Kidney (tissue), 14 donors: ENCODE results near the gene TXLNG. TPM values are rescaled to one million over a fixed set of nuclear protein-coding genes. Genes with fewer than 3 reads are reported as not detected.
A peak's percentile ranks its signal among the peaks of the same experiment; 100 is the strongest.
"Not testable (repeated sequence)": the region's sequence is repeated elsewhere in the genome, so short reads cannot be mapped to it uniquely, and the experiment has no call there.

Experiments used
- DNase-seq, 5 donors: peaks; one replicate each; pipeline ENCODE4 v3.0.0-alpha.2; 2013 to 2020
- FAIRE-seq: peaks from 2 replicates; lab custom pipeline; 2012; peaks lifted over from hg19 to GRCh38; lab: Jason Lieb, UNC
- H3K27ac ChIP-seq, 2 donors: one replicate each; pipeline ENCODE4 v1.7.0; 2013; ENCODE audit warnings: low read depth in 2 of 2, low read length in 2 of 2, inconsistent platforms in 1 of 2
- H3K27me3 ChIP-seq: one replicate; pipeline ENCODE4 v1.7.1; 2013; ENCODE audit warnings: low read length, inconsistent platforms; ENCODE audit not compliant: control insufficient read depth, insufficient read depth
- H3K36me3 ChIP-seq, 3 donors: one replicate each; pipeline versions ENCODE4 v1.7.0 to v1.7.1; 2013; ENCODE audit warnings: low read length in 3 of 3, control low read depth in 1 of 3, inconsistent platforms in 1 of 3; ENCODE audit not compliant: insufficient read depth in 3 of 3, control insufficient read depth in 2 of 3
- H3K4me1 ChIP-seq, 3 donors: one replicate each; pipeline versions ENCODE4 v1.7.0 to v1.7.1; 2013; ENCODE audit warnings: low read length in 3 of 3, inconsistent platforms in 1 of 3, low read depth in 1 of 3; ENCODE audit not compliant: control insufficient read depth in 2 of 3, insufficient read depth in 2 of 3
- H3K4me3 ChIP-seq, 3 donors: one replicate each; pipeline versions ENCODE4 v1.7.0 to v1.8.1; 2013; ENCODE audit warnings: low read length in 3 of 3, control low read depth in 1 of 3, inconsistent platforms in 1 of 3
- H3K9ac ChIP-seq, 3 donors: one replicate each; pipeline versions ENCODE4 v1.7.0 to v1.7.1; 2013; ENCODE audit warnings: low read length in 3 of 3, control low read depth in 1 of 3, inconsistent platforms in 1 of 3
- H3K9me3 ChIP-seq, 3 donors: one replicate each; pipeline versions ENCODE4 v1.7.0 to v1.7.1; 2013; ENCODE audit warnings: low read length in 3 of 3, control low read depth in 1 of 3, inconsistent platforms in 1 of 3; ENCODE audit not compliant: control insufficient read depth in 2 of 3, insufficient read depth in 1 of 3
- CTCF ChIP-seq: IDR thresholded peaks from 3 replicates; pipeline ENCODE4 v1.5.1; 2012; ENCODE audit warnings: mild to moderate bottlenecking, moderate library complexity, borderline replicate concordance; ENCODE audit not compliant: insufficient read depth; ENCODE audit errors: extremely low read depth
- intact Hi-C: fragments of 100-400 bp; cut with DNase I; formaldehyde crosslinking; loops from one replicate; pipeline ENCODE4 v1.11.1; 2022
- polyA plus RNA-seq: library from polyadenylated mRNA; stranded (reverse); fragments of 350-450 nt; fragmentation: Illumina TruSeq; extraction: RNeasy Lipid Tissue Mini Kit (QIAGEN cat#74804); gene quantifications from one replicate; pipeline ENCODE4 v1.2.3, GENCODE V29; 2014; ENCODE audit warnings: low read depth, low replicate concordance; ENCODE audit not compliant: insufficient read depth
- total RNA-seq: library from RNA; stranded (reverse); fragmentation: NEBNext Ultra II Directional; extraction: Animal tissue kit (Norgen Biotek cat#: 25700); gene quantifications from one replicate; pipeline ENCODE4 v1.2.1, GENCODE V29; 2021
- donor health status: control.
- donor health status: control.
- donor health status: control.
- donor health status: control.
- donor health status: control.
- donor health status: DM: yes; HTN: yes; CAD: no.
- donor health status: Normal renal cell carcinoma (clear cell type).

Gene TXLNG
- total and polyA plus RNA-seq, 2 donors from 2014 or later, result 5.9 to 12.3 TPM

- Histone ChIP-seq H3K4me3 (no peak overlapping the region), H3K4me1 (no peaks in the 10 kb centered on the region), H3K27ac (no peak overlapping the region), H3K9me3 (no peaks in the 10 kb centered on the region), H3K36me3 (peaks cover 0 to 4% (median 2%) of the 10 kb centered on the region in 3 donors), H3K27me3 (no peaks in the 10 kb centered on the region), H3K9ac (no peak overlapping the region)
- FAIRE-seq (no peak), DNase-seq (peak in 1 of 5 donors; percentile 25)
- intact Hi-C loops, result no loop called here
- TF ChIP-seq CTCF, result no peak
Measured at GRCh38 chrX:16756724-16757123, 29.5 kb upstream of the TXLNG start.

GRCh38 chrX:16761500-16761899, 24.8 kb upstream of the TXLNG start:
- intact Hi-C loops, H3K9ac ChIP-seq, H3K27me3 ChIP-seq, H3K27ac ChIP-seq, FAIRE-seq, H3K4me3 ChIP-seq, H3K9me3 ChIP-seq, H3K36me3 ChIP-seq, DNase-seq, H3K4me1 ChIP-seq: not testable (repeated sequence)

- Histone ChIP-seq H3K4me1 (no peaks in the 10 kb centered on the region), H3K27ac (no peak overlapping the region), H3K4me3 (no peak overlapping the region), H3K36me3 (peaks cover 0 to 2% (median 0%) of the 10 kb centered on the region in 3 donors), H3K9ac (no peak overlapping the region), H3K9me3 (no peaks in the 10 kb centered on the region), H3K27me3 (peaks cover 3% of the 10 kb centered on the region)
- no peak for TF ChIP-seq CTCF
- intact Hi-C loops, result no loop called here
- DNase-seq, result no peak
- FAIRE-seq, result no peak
Measured at GRCh38 chrX:16762579-16762978, 23.7 kb upstream of the TXLNG start.

- Histone ChIP-seq H3K27ac (no peak overlapping the region), H3K27me3 (peaks cover 3% of the 10 kb centered on the region), H3K4me3 (no peak overlapping the region), H3K9me3 (no peaks in the 10 kb centered on the region), H3K36me3 (no peaks in the 10 kb centered on the region), H3K4me1 (no peaks in the 10 kb centered on the region), H3K9ac (no peak overlapping the region)
- FAIRE-seq (no peak), DNase-seq (no peak)
- intact Hi-C loops, result no loop called here
- no peak for TF ChIP-seq CTCF
Measured at GRCh38 chrX:16765594-16765993, 20.7 kb upstream of the TXLNG start.
